Embryonic facial prominence (tissue), 1 donor: ENCODE results near the gene CACNA2D3.

Experiments
- DNase-seq: peaks from one replicate; pipeline ENCODE4 v3.0.0-alpha.2; 2016; ENCODE audit errors: extremely low spot score

Gene CACNA2D3

GRCh38 chr3:54530091-54530490, 407.7 kb downstream of the CACNA2D3 start:
- DNase-seq, result no peak

- no peak for DNase-seq
These were observed 408.6 kb downstream of the CACNA2D3 start for GRCh38 chr3:54530944-54531343.

GRCh38 chr3:54531741-54532140, 409.4 kb downstream of the CACNA2D3 start:
- no peak for DNase-seq

- no peak for DNase-seq
These were observed 411.5 kb downstream of the CACNA2D3 start for GRCh38 chr3:54533856-54534255.

GRCh38 chr3:54535619-54536018, 413.3 kb downstream of the CACNA2D3 start:
- DNase-seq, result no peak

GRCh38 chr3:54536450-54536849, 414.1 kb downstream of the CACNA2D3 start:
- no peak for DNase-seq

GRCh38 chr3:54537506-54537905, 415.2 kb downstream of the CACNA2D3 start:
- no peak for DNase-seq

GRCh38 chr3:54538346-54538745, 416.0 kb downstream of the CACNA2D3 start:
- DNase-seq, result no peak

GRCh38 chr3:54541369-54541768, 419.0 kb downstream of the CACNA2D3 start:
- no peak for DNase-seq

GRCh38 chr3:54543446-54543845, 421.1 kb downstream of the CACNA2D3 start:
- no peak for DNase-seq

GRCh38 chr3:54547051-54547450, 424.7 kb downstream of the CACNA2D3 start:
- DNase-seq, result no peak

GRCh38 chr3:54547846-54548245, 425.5 kb downstream of the CACNA2D3 start:
- DNase-seq, result no peak

GRCh38 chr3:54549607-54550220, 427.4 kb downstream of the CACNA2D3 start:
- no peak for DNase-seq

- no peak for DNase-seq
These were observed 428.0 kb downstream of the CACNA2D3 start for GRCh38 chr3:54550221-54550977.

GRCh38 chr3:54556630-54557029, 434.3 kb downstream of the CACNA2D3 start:
- no peak for DNase-seq

GRCh38 chr3:54557538-54558428, 435.4 kb downstream of the CACNA2D3 start:
- no peak for DNase-seq

- DNase-seq, result no peak
These were observed 441.3 kb downstream of the CACNA2D3 start for GRCh38 chr3:54563501-54564200.

- no peak for DNase-seq
These were observed 442.1 kb downstream of the CACNA2D3 start for GRCh38 chr3:54564374-54564925.

- DNase-seq, result no peak
These were observed 443.6 kb downstream of the CACNA2D3 start for GRCh38 chr3:54565956-54566355.

GRCh38 chr3:54567949-54568348, 445.6 kb downstream of the CACNA2D3 start:
- DNase-seq, result no peak

GRCh38 chr3:54570008-54570407, 447.7 kb downstream of the CACNA2D3 start:
- no peak for DNase-seq
